H1 (cell line): ENCODE results near the gene RNASE13. TPM values are rescaled to one million over a fixed set of nuclear protein-coding genes. Genes with fewer than 3 reads are reported as not detected.

Source experiments
- CTCF ChIA-PET: fragments of 300-600 bp; sonication (Branson Sonifier 250); formaldehyde crosslinking; loops from one replicate; lab custom pipeline; 2021; ENCODE audit not compliant: partially characterized antibody; lab: Charles Lee
- POLR2A ChIA-PET: fragments of 300-600 bp; sonication (Branson Sonifier 250); formaldehyde crosslinking; loops from one replicate; lab custom pipeline; 2021; ENCODE audit warnings: inconsistent platforms; ENCODE audit not compliant: partially characterized antibody; lab: Charles Lee
- DNase-seq, 2 experiments: peaks; one replicate each; pipeline versions ENCODE4 v3.0.0 to v3.0.0-alpha.2; 2010 to 2022; ENCODE audit warnings: low spot score in 2 of 2, low read depth in 1 of 2, mixed read lengths in 1 of 2
- FAIRE-seq: peaks from 2 replicates; lab custom pipeline; 2011; peaks lifted over from hg19 to GRCh38; lab: Jason Lieb, UNC
- H2AFZ ChIP-seq: 2 replicates; pipeline ENCODE4 v1.8.1; 2012; ENCODE audit warnings: low read length, inconsistent platforms
- H2AK5ac ChIP-seq: 2 replicates; pipeline ENCODE4 v1.6.1; 2013; ENCODE audit warnings: low read depth, low read length
- H2BK120ac ChIP-seq: replicated peaks from 2 replicates; pipeline ENCODE3; 2013; ENCODE audit warnings: low read depth, low read length, inconsistent platforms
- H2BK12ac ChIP-seq: 2 replicates; pipeline ENCODE4 v1.6.1; 2013; ENCODE audit warnings: low read depth, low read length
- H2BK15ac ChIP-seq: 2 replicates; pipeline ENCODE4 v1.6.1; 2013; ENCODE audit warnings: low read length
- H2BK20ac ChIP-seq: 2 replicates; pipeline ENCODE4 v1.6.1; 2013; ENCODE audit warnings: low read length
- H2BK5ac ChIP-seq: 2 replicates; pipeline ENCODE4 v1.6.1; 2013; ENCODE audit warnings: low read depth, low read length
- H3K14ac ChIP-seq: 2 replicates; pipeline ENCODE4 v1.6.1; 2013; ENCODE audit warnings: inconsistent platforms; ENCODE audit not compliant: insufficient read length
- H3K18ac ChIP-seq: 2 replicates; pipeline ENCODE4 v1.6.1; 2013; ENCODE audit warnings: low read length; ENCODE audit errors: extremely low read depth
- H3K23ac ChIP-seq: 2 replicates; pipeline ENCODE4 v1.6.1; 2013; ENCODE audit warnings: inconsistent platforms; ENCODE audit not compliant: insufficient read length
- H3K23me2 ChIP-seq: 2 replicates; pipeline ENCODE4 v1.6.1; 2013; ENCODE audit warnings: low read depth, low read length
- H3K27ac ChIP-seq: 2 replicates; pipeline ENCODE4 v1.6.1; 2011; ENCODE audit warnings: low read depth, low read length, inconsistent platforms
- H3K27me3 ChIP-seq, 4 experiments: replicated peaks in 1 of 4; 1 replicate in 1 of 4; 2 replicates in 3 of 4; pipeline versions ENCODE4 v1.6.1 to v1.8.1; 2011 to 2013; ENCODE audit warnings: low read length in 3 of 4, mild to moderate bottlenecking in 3 of 4, inconsistent platforms in 2 of 4, mixed read lengths in 2 of 4, moderate library complexity in 1 of 4; ENCODE audit not compliant: control insufficient read depth in 3 of 4, insufficient read depth in 3 of 4; ENCODE audit errors: extremely low read depth in 1 of 4
- H3K36me3 ChIP-seq, 4 experiments: 2 replicates each; pipeline versions ENCODE4 v1.6.1 to v1.8.1; 2011 to 2013; ENCODE audit warnings: mild to moderate bottlenecking in 4 of 4, low read length in 3 of 4, moderate library complexity in 2 of 4, control low read depth in 1 of 4, inconsistent platforms in 1 of 4; ENCODE audit not compliant: insufficient read depth in 4 of 4, control insufficient read depth in 2 of 4
- H3K4ac ChIP-seq: replicated peaks from 2 replicates; pipeline ENCODE3; 2013; ENCODE audit warnings: low read length, low read depth, mixed read lengths, inconsistent platforms; ENCODE audit not compliant: insufficient read length
- H3K4me1 ChIP-seq, 4 experiments: replicated peaks in 1 of 4; 1 replicate in 1 of 4; 2 replicates in 3 of 4; pipeline versions ENCODE4 v1.6.1 to v1.8.1; 2011 to 2013; ENCODE audit warnings: low read length in 3 of 4, inconsistent platforms in 2 of 4, mixed read lengths in 1 of 4; ENCODE audit not compliant: insufficient read depth in 4 of 4, control insufficient read depth in 3 of 4
- H3K4me2 ChIP-seq, 2 experiments: 2 replicates each; pipeline versions ENCODE4 v1.6.1 to v1.8.1; 2011 to 2013; ENCODE audit warnings: low read depth in 2 of 2, low read length in 2 of 2, control low read depth in 1 of 2, inconsistent platforms in 1 of 2, mild to moderate bottlenecking in 1 of 2; ENCODE audit not compliant: insufficient read depth in 1 of 2
- H3K4me3 ChIP-seq, 4 experiments: fragments of 200-600, 300-600 bp in 1 of 4; sonication (generic), shearing (Covaris generic), sonication (Bioruptor Twin) in 1 of 4; 2 replicates each; pipeline versions ENCODE4 v1.5.1 to v1.8.1; 2011 to 2016; ENCODE audit warnings: low read length in 4 of 4, low read depth in 3 of 4, control low read depth in 2 of 4, inconsistent platforms in 2 of 4, mild to moderate bottlenecking in 2 of 4, mixed read lengths in 1 of 4, moderate library complexity in 1 of 4; ENCODE audit not compliant: insufficient read depth in 2 of 4; ENCODE audit errors: extremely low read depth in 1 of 4
- H3K56ac ChIP-seq: replicated peaks from 2 replicates; pipeline ENCODE3; 2013; ENCODE audit warnings: low read depth, mild to moderate bottlenecking, mixed read lengths, low read length, inconsistent platforms; ENCODE audit not compliant: insufficient read length
- H3K79me1 ChIP-seq: 2 replicates; pipeline ENCODE4 v1.6.1; 2013; ENCODE audit warnings: low read depth, low read length, control low read depth
- H3K79me2 ChIP-seq, 2 experiments: 2 replicates each; pipeline versions ENCODE4 v1.6.1 to v1.8.1; 2012 to 2013; ENCODE audit warnings: low read length in 2 of 2, mild to moderate bottlenecking in 2 of 2, inconsistent platforms in 1 of 2; ENCODE audit not compliant: insufficient read depth in 2 of 2, control insufficient read depth in 1 of 2
- H3K9ac ChIP-seq, 4 experiments: replicated peaks in 1 of 4; 1 replicate in 1 of 4; 2 replicates in 3 of 4; pipeline versions ENCODE4 v1.6.1 to v1.8.1; 2011 to 2013; ENCODE audit warnings: low read depth in 3 of 4, low read length in 3 of 4, control low read depth in 2 of 4, mild to moderate bottlenecking in 2 of 4, moderate library complexity in 2 of 4, inconsistent platforms in 1 of 4; ENCODE audit errors: extremely low read depth in 1 of 4
- H3K9me3 ChIP-seq, 2 experiments: 2 replicates each; pipeline versions ENCODE4 v1.6.1 to v1.8.1; 2012 to 2013; ENCODE audit warnings: mild to moderate bottlenecking in 2 of 2, moderate library complexity in 2 of 2, control low read depth in 1 of 2, inconsistent platforms in 1 of 2, low read depth in 1 of 2, low read length in 1 of 2, mixed read lengths in 1 of 2; ENCODE audit not compliant: insufficient read depth in 2 of 2
- H4K20me1 ChIP-seq, 2 experiments: replicated peaks in 1 of 2; 2 replicates each; pipeline versions ENCODE3 to v1.8.1; 2011 to 2013; ENCODE audit warnings: inconsistent platforms in 2 of 2, low read length in 2 of 2, mild to moderate bottlenecking in 1 of 2; ENCODE audit not compliant: insufficient read depth in 2 of 2, control insufficient read depth in 1 of 2
- H4K5ac ChIP-seq: 2 replicates; pipeline ENCODE4 v1.6.1; 2013; ENCODE audit warnings: low read length, low read depth, mixed read lengths, inconsistent platforms; ENCODE audit not compliant: insufficient read length
- H4K8ac ChIP-seq: 2 replicates; pipeline ENCODE4 v1.8.0; 2013; ENCODE audit warnings: mild to moderate bottlenecking, moderate library complexity, low read length, inconsistent platforms; ENCODE audit not compliant: insufficient read depth; ENCODE audit errors: extremely low read depth
- H4K91ac ChIP-seq: replicated peaks from 2 replicates; pipeline ENCODE3; 2013; ENCODE audit warnings: low read length, mixed read lengths, inconsistent platforms; ENCODE audit not compliant: insufficient read length
- CTBP2 ChIP-seq: IDR thresholded peaks from 2 replicates; pipeline ENCODE4 v1.7.0; 2011; ENCODE audit warnings: borderline replicate concordance, mild to moderate bottlenecking, moderate library complexity, mixed read lengths, low read length; ENCODE audit not compliant: insufficient read depth, insufficient read length
- EGR1 ChIP-seq: IDR thresholded peaks from 2 replicates; pipeline ENCODE4 v1.6.1; 2011; ENCODE audit warnings: low read depth, low read length, borderline replicate concordance
- RFX5 ChIP-seq: IDR thresholded peaks from 2 replicates; pipeline ENCODE4 v1.6.1; 2011; ENCODE audit warnings: low read depth, low read length, improper control_type of control experiment, borderline replicate concordance
- WGBS, 2 experiments: shearing (Covaris generic) in 1 of 2; methylation state at CpG; one replicate each; pipeline versions ENCODE4 v1.1.6 to v1.1.7; 2013 to 2015; ENCODE audit warnings: low lambda C conversion rate in 2 of 2, mixed read lengths in 2 of 2, inconsistent platforms in 1 of 2, low coverage in 1 of 2, missing lambda C conversion rate in 1 of 2; ENCODE audit not compliant: insufficient replicate concordance in 2 of 2, insufficient coverage in 1 of 2, insufficient read length in 1 of 2; ENCODE audit errors: extremely low coverage in 1 of 2, missing lambda C conversion rate in 1 of 2; 5-methylcytosine and 5-hydroxymethylcytosine counted together
- polyA plus RNA-seq, 7 experiments: library from polyadenylated mRNA; depleted of rRNA in 3 of 7; stranded (reverse) in 5 of 7; unstranded in 2 of 7; fragments of >200 nt in 5 of 7; fragments of 200-250 nt in 2 of 7; gene quantifications; 1 replicate in 5 of 7; 2 replicates in 1 of 7; 4 replicates in 1 of 7; pipeline versions ENCODE4 v1.2.1 to v1.2.3, GENCODE V29; 2011 to 2013; ENCODE audit warnings: missing spikeins in 2 of 7, mixed read lengths in 2 of 7
- total RNA-seq: library from RNA; stranded (reverse); fragmentation: NEBNext Ultra II Directional; extraction: Animal tissue kit (Norgen Biotek cat#: 25700); gene quantifications from 2 replicates; pipeline ENCODE4 v1.2.1, GENCODE V29; 2021
- TF ChIP-seq, protein P1 (sequence below): IDR thresholded peaks from 2 replicates; pipeline ENCODE4 v1.6.1; 2012; ENCODE audit warnings: inconsistent platforms

The RNASE13 gene
- total and polyA plus RNA-seq, 2 of the 8 experiments (the other 6 are each of a cell fraction or from before 2014, with no cell fraction given): not detected

DNA sequence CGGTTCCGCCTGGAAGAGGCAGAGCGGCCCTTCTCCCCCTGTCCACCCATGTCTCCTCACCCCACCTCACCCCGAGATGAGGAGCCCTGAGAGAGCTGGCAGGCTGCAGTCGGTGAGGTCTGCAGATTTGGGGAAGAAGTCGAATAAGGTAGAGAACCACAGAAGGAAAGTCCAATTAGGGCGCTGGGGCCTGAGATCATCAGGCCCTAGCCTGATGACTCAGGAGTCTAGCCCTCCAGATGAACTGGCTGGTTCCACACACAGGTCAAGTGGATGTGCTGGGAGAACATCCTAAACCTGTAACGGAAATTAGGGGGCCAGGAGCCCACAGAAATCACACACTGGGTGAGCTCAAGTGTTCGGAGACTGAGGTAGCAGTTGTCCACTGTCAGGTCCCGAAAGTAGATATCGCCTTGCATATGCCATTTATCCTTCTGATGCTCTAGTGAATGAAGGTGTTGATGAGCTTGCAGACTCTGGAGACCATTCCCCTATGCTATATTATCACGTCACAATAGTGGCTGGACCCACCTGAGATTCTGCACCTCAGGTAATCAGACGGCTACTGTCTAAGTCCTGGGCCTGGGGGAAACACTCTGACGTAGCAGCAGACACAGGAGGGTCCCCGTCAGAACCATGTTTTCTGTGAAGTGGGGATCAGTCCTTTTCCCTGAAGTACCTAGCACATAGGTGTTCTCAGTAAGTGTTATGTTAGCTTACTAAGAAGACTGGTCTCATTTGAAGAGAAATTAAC is 45.7 kb downstream of the RNASE13 start:
- no peak overlapping the region for H2AFZ ChIP-seq
- 0 out of 2 replicates have a peak overlapping the region, but pooled peaks have one; percentile 70 for H2AK5ac ChIP-seq
- no peak overlapping the region for H3K18ac ChIP-seq
- H3K4me1 ChIP-seq: peaks cover 2 to 4% (median 4%) of the 10 kb centered on the region in 4 experiments; a peak in 3 of 7 replicates
- no peaks in the 10 kb centered on the region for H3K79me1 ChIP-seq
- H2BK12ac ChIP-seq: peak overlapping the region; percentile 94; the same call in 1 of the 2 replicates
- H3K9me3 ChIP-seq: no peaks in the 10 kb centered on the region
- 0 out of 2 replicates have a peak overlapping the region, but pooled peaks have one; percentile 15 for H2BK20ac ChIP-seq
- 0 out of 2 replicates have a peak overlapping the region, but pooled peaks have one; percentile 4 for H2BK15ac ChIP-seq
- H2BK5ac ChIP-seq: peak overlapping the region; percentile 20; the same call in 1 of the 2 replicates
- H4K5ac ChIP-seq: peak overlapping the region; percentile 51
- ChIA-PET POLR2A (interaction anchor here (0.6 to 1.1 kb wide), 4 partner anchors 8 to 17 kb away, joined by 3 read pairs; no protein-coding TSS in a partner anchor), CTCF (interaction anchor here (0.7 to 2.1 kb wide), 8 partner anchors 8 to 103 kb away, joined by 3 to 7 read pairs (median 4); no protein-coding TSS in a partner anchor)
- peak overlapping the region; percentile 9 for H3K4ac ChIP-seq
- H4K91ac ChIP-seq: peak overlapping the region; percentile 69
- H3K27ac ChIP-seq: no peak overlapping the region
- peaks cover 0 to 3% of the 10 kb centered on the region in 2 experiments for H4K20me1 ChIP-seq
- H4K8ac ChIP-seq: peak overlapping the region; percentile 60
- H3K27me3 ChIP-seq: no peaks in the 10 kb centered on the region
- peak overlapping the region; percentile 61 to 89 for H3K4me2 ChIP-seq
- 89% methylated on average over 15 of the region's 15 CpGs; no CpG with 5 or more reads in 1 of the 2 experiments for WGBS, 2 experiments
- peaks cover 0 to 19% of the 10 kb centered on the region in 2 experiments; a peak in 2 of 4 replicates for H3K79me2 ChIP-seq
- DNase-seq (no peak), FAIRE-seq (no peak)
- peak overlapping the region; percentile 39 to 65 (median 54); a peak in 7 of 8 replicates for H3K4me3 ChIP-seq
- no peak overlapping the region for H3K56ac ChIP-seq
- peak overlapping the region in 3 of 4 experiments; percentile 28 to 74 (median 29); a peak in 4 of 7 replicates for H3K9ac ChIP-seq
- peaks cover 6 to 19% (median 13%) of the 10 kb centered on the region in 4 experiments; a peak in 5 of 8 replicates for H3K36me3 ChIP-seq
- peak overlapping the region; percentile 38 for H2BK120ac ChIP-seq
- TF ChIP-seq, protein P1, sequence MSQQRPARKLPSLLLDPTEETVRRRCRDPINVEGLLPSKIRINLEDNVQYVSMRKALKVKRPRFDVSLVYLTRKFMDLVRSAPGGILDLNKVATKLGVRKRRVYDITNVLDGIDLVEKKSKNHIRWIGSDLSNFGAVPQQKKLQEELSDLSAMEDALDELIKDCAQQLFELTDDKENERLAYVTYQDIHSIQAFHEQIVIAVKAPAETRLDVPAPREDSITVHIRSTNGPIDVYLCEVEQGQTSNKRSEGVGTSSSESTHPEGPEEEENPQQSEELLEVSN: no peak
- TF ChIP-seq RFX5 (no peak), EGR1 (no peak), CTBP2 (no peak)
- no peak overlapping the region for H3K23ac ChIP-seq
- peaks cover 4% of the 10 kb centered on the region; the same call in 1 of the 2 replicates for H3K23me2 ChIP-seq
- H3K14ac ChIP-seq: no peak overlapping the region
